BE2C (cell line): Measurements from ENCODE around the gene TULP4.
"Not testable (repeated sequence)": the region's sequence is repeated elsewhere in the genome, so short reads cannot be mapped to it uniquely, and the experiment has no call there.

ENCODE experiments used
- DNase-seq: peaks from one replicate; pipeline ENCODE4 v3.0.0-alpha.2; 2020
- H3K27me3 ChIP-seq: fragments of 250-450 bp; sonication (Bioruptor Pico); 2 replicates; pipeline ENCODE4 v1.5.1; 2020; ENCODE audit warnings: mild to moderate bottlenecking
- H3K36me3 ChIP-seq: fragments of 250-450 bp; sonication (Bioruptor Pico); 2 replicates; pipeline ENCODE4 v1.5.1; 2020; ENCODE audit warnings: mild to moderate bottlenecking
- H3K4me1 ChIP-seq: fragments of 250-450 bp; sonication (Bioruptor Pico); 2 replicates; pipeline ENCODE4 v1.5.1; 2020
- H3K4me3 ChIP-seq: 2 replicates; pipeline ENCODE4 v1.5.1; 2011; ENCODE audit warnings: low read depth, low read length
- H3K9me3 ChIP-seq: fragments of 250-450 bp; sonication (Bioruptor Pico); 2 replicates; pipeline ENCODE4 v1.5.1; 2020
- CTCF ChIP-seq: IDR thresholded peaks from 2 replicates; pipeline ENCODE4 v1.5.1; 2012; ENCODE audit warnings: mild to moderate bottlenecking, low read depth, low read length

TULP4 gene

GRCh38 chr6:158472447-158472846 is 160.2 kb downstream of the TULP4 start:
- no peak for TF ChIP-seq CTCF
- no peaks in the 10 kb centered on the region for H3K9me3 ChIP-seq
- H3K27me3 ChIP-seq = no peaks in the 10 kb centered on the region
- H3K4me3 ChIP-seq = no peak overlapping the region
- no peak for DNase-seq
- H3K4me1 ChIP-seq = peaks cover 9% of the 10 kb centered on the region
- peaks cover 16% of the 10 kb centered on the region for H3K36me3 ChIP-seq

- no peak for DNase-seq
- no peaks in the 10 kb centered on the region for H3K9me3 ChIP-seq
- H3K27me3 ChIP-seq = no peaks in the 10 kb centered on the region
- H3K36me3 ChIP-seq = peaks cover 28% of the 10 kb centered on the region
- H3K4me1 ChIP-seq = peaks cover 9% of the 10 kb centered on the region
- no peak for TF ChIP-seq CTCF
- no peak overlapping the region for H3K4me3 ChIP-seq
Observed at GRCh38 chr6:158474961-158475343, 162.7 kb downstream of the TULP4 start.

GRCh38 chr6:158475344-158476302 is 163.4 kb downstream of the TULP4 start:
- H3K4me1 ChIP-seq = peaks cover 9% of the 10 kb centered on the region
- H3K4me3 ChIP-seq = no peak overlapping the region
- no peak for TF ChIP-seq CTCF
- DNase-seq = no peak
- H3K9me3 ChIP-seq = no peaks in the 10 kb centered on the region
- H3K27me3 ChIP-seq = no peaks in the 10 kb centered on the region
- peaks cover 29% of the 10 kb centered on the region for H3K36me3 ChIP-seq

GRCh38 chr6:158476389-158476788 is 164.1 kb downstream of the TULP4 start:
- TF ChIP-seq CTCF = no peak
- peaks cover 37% of the 10 kb centered on the region for H3K36me3 ChIP-seq
- H3K4me3 ChIP-seq = no peak overlapping the region
- DNase-seq = no peak
- H3K4me1 ChIP-seq = peaks cover 9% of the 10 kb centered on the region
- no peaks in the 10 kb centered on the region for H3K9me3 ChIP-seq
- H3K27me3 ChIP-seq = no peaks in the 10 kb centered on the region

GRCh38 chr6:158477722-158478121 is 165.5 kb downstream of the TULP4 start:
- not testable (repeated sequence) for DNase-seq, H3K4me1 ChIP-seq, H3K4me3 ChIP-seq, H3K27me3 ChIP-seq, H3K9me3 ChIP-seq
- peaks cover 50% of the 10 kb centered on the region for H3K36me3 ChIP-seq

GRCh38 chr6:158480989-158481388 is 168.7 kb downstream of the TULP4 start:
- Histone ChIP-seq H3K4me3 (no peak overlapping the region), H3K36me3 (peaks cover 50% of the 10 kb centered on the region), H3K4me1 (no peaks in the 10 kb centered on the region), H3K27me3 (no peaks in the 10 kb centered on the region), H3K9me3 (no peaks in the 10 kb centered on the region)
- DNase-seq = no peak
- TF ChIP-seq CTCF = no peak
